PC-9 (cell line): Measurements from ENCODE around the gene PKNOX2.

Experiments
- CTCF ChIP-seq: fragments of 200-600 bp; sonication (generic); conservative IDR thresholded peaks from 2 replicates; pipeline ENCODE4 v1.6.1; 2017; ENCODE audit warnings: mixed run types, antibody characterized with exemption, mild to moderate bottlenecking, moderate library complexity
- EZH2 ChIP-seq: fragments of 200-600 bp; sonication (generic); IDR thresholded peaks from 2 replicates; pipeline ENCODE4 v1.8.0; 2017; ENCODE audit warnings: antibody characterized with exemption, low read depth

GRCh38 chr11:125140233-125140632 is 24.3 kb upstream of the PKNOX2 start:
- TF ChIP-seq EZH2 (no peak), CTCF (no peak)
